ENCODE results near the gene TMEM132C.

Gene TMEM132C

GRCh38 chr12:128510511-128510910 lies 243.5 kb downstream of the TMEM132C start:
- Histone ChIP-seq H3K9ac (ENCODE audit: low read depth in 1 of 2, low read length in 2 of 2) (no peak overlapping the region), H3K27me3 (ENCODE audit: control insufficient read depth in 2 of 2, insufficient read depth in 2 of 2, low read length in 2 of 2) (no peaks in the 10 kb centered on the region), H3K36me3 (ENCODE audit: control insufficient read depth in 2 of 2, insufficient read depth in 2 of 2, low read length in 2 of 2) (no peaks in the 10 kb centered on the region), H3K4me3 (ENCODE audit: low read length in 2 of 2) (no peak overlapping the region), H3K9me3 (ENCODE audit: control insufficient read depth in 2 of 2, low read length in 2 of 2) (no peaks in the 10 kb centered on the region), H3K4me1 (ENCODE audit: control insufficient read depth in 2 of 2, insufficient read depth in 2 of 2, low read length in 2 of 2) (no peaks in the 10 kb centered on the region), H3K27ac (ENCODE audit: low read depth in 2 of 2, low read length in 2 of 2) (no peak overlapping the region)

- Histone ChIP-seq H3K4me1 (ENCODE audit: control insufficient read depth in 2 of 2, insufficient read depth in 2 of 2, low read length in 2 of 2) (no peaks in the 10 kb centered on the region), H3K4me3 (ENCODE audit: low read length in 2 of 2) (no peak overlapping the region), H3K27ac (ENCODE audit: low read depth in 2 of 2, low read length in 2 of 2) (no peak overlapping the region), H3K27me3 (ENCODE audit: control insufficient read depth in 2 of 2, insufficient read depth in 2 of 2, low read length in 2 of 2) (no peaks in the 10 kb centered on the region), H3K9me3 (ENCODE audit: control insufficient read depth in 2 of 2, low read length in 2 of 2) (no peaks in the 10 kb centered on the region), H3K36me3 (ENCODE audit: control insufficient read depth in 2 of 2, insufficient read depth in 2 of 2, low read length in 2 of 2) (no peaks in the 10 kb centered on the region), H3K9ac (ENCODE audit: low read depth in 1 of 2, low read length in 2 of 2) (no peak overlapping the region)
Observed at GRCh38 chr12:128513331-128513730, 246.4 kb downstream of the TMEM132C start.

- Histone ChIP-seq H3K27me3 (ENCODE audit: control insufficient read depth in 2 of 2, insufficient read depth in 2 of 2, low read length in 2 of 2) (no peaks in the 10 kb centered on the region), H3K9me3 (ENCODE audit: control insufficient read depth in 2 of 2, low read length in 2 of 2) (no peaks in the 10 kb centered on the region), H3K9ac (ENCODE audit: low read depth in 1 of 2, low read length in 2 of 2) (no peak overlapping the region), H3K4me3 (ENCODE audit: low read length in 2 of 2) (no peak overlapping the region), H3K27ac (ENCODE audit: low read depth in 2 of 2, low read length in 2 of 2) (no peak overlapping the region), H3K36me3 (ENCODE audit: control insufficient read depth in 2 of 2, insufficient read depth in 2 of 2, low read length in 2 of 2) (no peaks in the 10 kb centered on the region), H3K4me1 (ENCODE audit: control insufficient read depth in 2 of 2, insufficient read depth in 2 of 2, low read length in 2 of 2) (no peaks in the 10 kb centered on the region)
Observed at GRCh38 chr12:128513831-128514230, 246.9 kb downstream of the TMEM132C start.

GRCh38 chr12:128518644-128519043 lies 251.7 kb downstream of the TMEM132C start:
- H3K4me1 ChIP-seq (ENCODE audit: control insufficient read depth in 2 of 2, insufficient read depth in 2 of 2, low read length in 2 of 2) = no peaks in the 10 kb centered on the region
- H3K36me3 ChIP-seq (ENCODE audit: control insufficient read depth in 2 of 2, insufficient read depth in 2 of 2, low read length in 2 of 2) = no peaks in the 10 kb centered on the region
- H3K9ac ChIP-seq (ENCODE audit: low read depth in 1 of 2, low read length in 2 of 2) = no peak overlapping the region
- no peaks in the 10 kb centered on the region for H3K27me3 ChIP-seq (ENCODE audit: control insufficient read depth in 2 of 2, insufficient read depth in 2 of 2, low read length in 2 of 2)
- no peaks in the 10 kb centered on the region for H3K9me3 ChIP-seq (ENCODE audit: control insufficient read depth in 2 of 2, low read length in 2 of 2)
- no peak overlapping the region for H3K4me3 ChIP-seq (ENCODE audit: low read length in 2 of 2)
- no peak overlapping the region for H3K27ac ChIP-seq (ENCODE audit: low read depth in 2 of 2, low read length in 2 of 2)

- Histone ChIP-seq H3K27ac (ENCODE audit: low read depth in 2 of 2, low read length in 2 of 2) (no peak overlapping the region), H3K27me3 (ENCODE audit: control insufficient read depth in 2 of 2, insufficient read depth in 2 of 2, low read length in 2 of 2) (no peaks in the 10 kb centered on the region), H3K9me3 (ENCODE audit: control insufficient read depth in 2 of 2, low read length in 2 of 2) (no peaks in the 10 kb centered on the region), H3K9ac (ENCODE audit: low read depth in 1 of 2, low read length in 2 of 2) (no peak overlapping the region), H3K36me3 (ENCODE audit: control insufficient read depth in 2 of 2, insufficient read depth in 2 of 2, low read length in 2 of 2) (no peaks in the 10 kb centered on the region), H3K4me1 (ENCODE audit: control insufficient read depth in 2 of 2, insufficient read depth in 2 of 2, low read length in 2 of 2) (no peaks in the 10 kb centered on the region), H3K4me3 (ENCODE audit: low read length in 2 of 2) (no peak overlapping the region)
Observed at GRCh38 chr12:128519426-128519825, 252.5 kb downstream of the TMEM132C start.

- no peak overlapping the region for H3K9ac ChIP-seq (ENCODE audit: low read depth in 1 of 2, low read length in 2 of 2)
- H3K27ac ChIP-seq (ENCODE audit: low read depth in 2 of 2, low read length in 2 of 2) = no peak overlapping the region
- H3K27me3 ChIP-seq (ENCODE audit: control insufficient read depth in 2 of 2, insufficient read depth in 2 of 2, low read length in 2 of 2) = no peaks in the 10 kb centered on the region
- no peaks in the 10 kb centered on the region for H3K9me3 ChIP-seq (ENCODE audit: control insufficient read depth in 2 of 2, low read length in 2 of 2)
- H3K4me1 ChIP-seq (ENCODE audit: control insufficient read depth in 2 of 2, insufficient read depth in 2 of 2, low read length in 2 of 2) = no peaks in the 10 kb centered on the region
- no peak overlapping the region for H3K4me3 ChIP-seq (ENCODE audit: low read length in 2 of 2)
- H3K36me3 ChIP-seq (ENCODE audit: control insufficient read depth in 2 of 2, insufficient read depth in 2 of 2, low read length in 2 of 2) = no peaks in the 10 kb centered on the region
Observed at GRCh38 chr12:128521981-128522380, 255.0 kb downstream of the TMEM132C start.

- H3K9me3 ChIP-seq (ENCODE audit: control insufficient read depth in 2 of 2, low read length in 2 of 2) = no peaks in the 10 kb centered on the region
- no peak overlapping the region for H3K4me3 ChIP-seq (ENCODE audit: low read length in 2 of 2)
- H3K9ac ChIP-seq (ENCODE audit: low read depth in 1 of 2, low read length in 2 of 2) = no peak overlapping the region
- H3K27ac ChIP-seq (ENCODE audit: low read depth in 2 of 2, low read length in 2 of 2) = no peak overlapping the region
- no peaks in the 10 kb centered on the region for H3K27me3 ChIP-seq (ENCODE audit: control insufficient read depth in 2 of 2, insufficient read depth in 2 of 2, low read length in 2 of 2)
- H3K4me1 ChIP-seq (ENCODE audit: control insufficient read depth in 2 of 2, insufficient read depth in 2 of 2, low read length in 2 of 2) = no peaks in the 10 kb centered on the region
- H3K36me3 ChIP-seq (ENCODE audit: control insufficient read depth in 2 of 2, insufficient read depth in 2 of 2, low read length in 2 of 2) = no peaks in the 10 kb centered on the region
Observed at GRCh38 chr12:128524439-128524838, 257.5 kb downstream of the TMEM132C start.

- Histone ChIP-seq H3K27ac (ENCODE audit: low read depth in 2 of 2, low read length in 2 of 2) (no peak overlapping the region), H3K4me1 (ENCODE audit: control insufficient read depth in 2 of 2, insufficient read depth in 2 of 2, low read length in 2 of 2) (no peaks in the 10 kb centered on the region), H3K9me3 (ENCODE audit: control insufficient read depth in 2 of 2, low read length in 2 of 2) (no peaks in the 10 kb centered on the region), H3K36me3 (ENCODE audit: control insufficient read depth in 2 of 2, insufficient read depth in 2 of 2, low read length in 2 of 2) (no peaks in the 10 kb centered on the region), H3K27me3 (ENCODE audit: control insufficient read depth in 2 of 2, insufficient read depth in 2 of 2, low read length in 2 of 2) (no peaks in the 10 kb centered on the region), H3K9ac (ENCODE audit: low read depth in 1 of 2, low read length in 2 of 2) (no peak overlapping the region), H3K4me3 (ENCODE audit: low read length in 2 of 2) (no peak overlapping the region)
Observed at GRCh38 chr12:128531170-128531569, 264.2 kb downstream of the TMEM132C start.

GRCh38 chr12:128534906-128535305 lies 267.9 kb downstream of the TMEM132C start:
- Histone ChIP-seq H3K27me3 (ENCODE audit: control insufficient read depth in 2 of 2, insufficient read depth in 2 of 2, low read length in 2 of 2) (no peaks in the 10 kb centered on the region), H3K36me3 (ENCODE audit: control insufficient read depth in 2 of 2, insufficient read depth in 2 of 2, low read length in 2 of 2) (no peaks in the 10 kb centered on the region)

GRCh38 chr12:128536810-128537209 lies 269.8 kb downstream of the TMEM132C start:
- no peak overlapping the region for H3K9ac ChIP-seq (ENCODE audit: low read depth in 1 of 2, low read length in 2 of 2)
- no peak overlapping the region for H3K27ac ChIP-seq (ENCODE audit: low read depth in 2 of 2, low read length in 2 of 2)
- no peaks in the 10 kb centered on the region for H3K36me3 ChIP-seq (ENCODE audit: control insufficient read depth in 2 of 2, insufficient read depth in 2 of 2, low read length in 2 of 2)

More at GRCh38 chr12:128534906-128535305, 267.9 kb downstream of the TMEM132C start:
- H3K9me3 ChIP-seq (ENCODE audit: control insufficient read depth in 2 of 2, low read length in 2 of 2) = no peaks in the 10 kb centered on the region
- no peak overlapping the region for H3K9ac ChIP-seq (ENCODE audit: low read depth in 1 of 2, low read length in 2 of 2)
- no peak overlapping the region for H3K27ac ChIP-seq (ENCODE audit: low read depth in 2 of 2, low read length in 2 of 2)
- H3K4me1 ChIP-seq (ENCODE audit: control insufficient read depth in 2 of 2, insufficient read depth in 2 of 2, low read length in 2 of 2) = no peaks in the 10 kb centered on the region
- no peak overlapping the region for H3K4me3 ChIP-seq (ENCODE audit: low read length in 2 of 2)

GRCh38 chr12:128537668-128538067 lies 270.7 kb downstream of the TMEM132C start:
- H3K9ac ChIP-seq (ENCODE audit: low read depth in 1 of 2, low read length in 2 of 2) = no peak overlapping the region
- no peaks in the 10 kb centered on the region for H3K9me3 ChIP-seq (ENCODE audit: control insufficient read depth in 2 of 2, low read length in 2 of 2)
- no peaks in the 10 kb centered on the region for H3K4me1 ChIP-seq (ENCODE audit: control insufficient read depth in 2 of 2, insufficient read depth in 2 of 2, low read length in 2 of 2)
- no peak overlapping the region for H3K4me3 ChIP-seq (ENCODE audit: low read length in 2 of 2)
- no peak overlapping the region for H3K27ac ChIP-seq (ENCODE audit: low read depth in 2 of 2, low read length in 2 of 2)
- no peaks in the 10 kb centered on the region for H3K36me3 ChIP-seq (ENCODE audit: control insufficient read depth in 2 of 2, insufficient read depth in 2 of 2, low read length in 2 of 2)
- no peaks in the 10 kb centered on the region for H3K27me3 ChIP-seq (ENCODE audit: control insufficient read depth in 2 of 2, insufficient read depth in 2 of 2, low read length in 2 of 2)

More at GRCh38 chr12:128536810-128537209, 269.8 kb downstream of the TMEM132C start:
- H3K4me3 ChIP-seq (ENCODE audit: low read length in 2 of 2) = no peak overlapping the region
- no peaks in the 10 kb centered on the region for H3K9me3 ChIP-seq (ENCODE audit: control insufficient read depth in 2 of 2, low read length in 2 of 2)
- no peaks in the 10 kb centered on the region for H3K4me1 ChIP-seq (ENCODE audit: control insufficient read depth in 2 of 2, insufficient read depth in 2 of 2, low read length in 2 of 2)
- H3K27me3 ChIP-seq (ENCODE audit: control insufficient read depth in 2 of 2, insufficient read depth in 2 of 2, low read length in 2 of 2) = no peaks in the 10 kb centered on the region

All from mucosa of rectum (tissue), 2 donors.